H9 (cell line): ENCODE data around the gene HLA-DRB1. TPM values are rescaled to one million over a fixed set of nuclear protein-coding genes. Genes with fewer than 3 reads are reported as not detected.
A peak's percentile ranks its signal among the peaks of the same experiment; 100 is the strongest.

Source experiments
- DNase-seq: peaks from one replicate; pipeline ENCODE4 v3.0.0-alpha.2; 2017
- H2AFZ ChIP-seq: one replicate; pipeline ENCODE4 v1.6.1; 2013; ENCODE audit warnings: mild to moderate bottlenecking, low read length, control low read depth, moderate library complexity
- H2AK5ac ChIP-seq: 2 replicates; pipeline ENCODE4 v1.6.1; 2013; ENCODE audit warnings: low read length, control low read depth, mixed read lengths; ENCODE audit not compliant: insufficient read length
- H2BK120ac ChIP-seq: one replicate; pipeline ENCODE4 v1.6.1; 2013; ENCODE audit warnings: low read depth, mild to moderate bottlenecking, low read length, control low read depth, inconsistent platforms; ENCODE audit not compliant: poor library complexity, severe bottlenecking
- H2BK12ac ChIP-seq: 2 replicates; pipeline ENCODE4 v1.6.1; 2013; ENCODE audit warnings: low read length, control low read depth, mixed read lengths, low read depth; ENCODE audit not compliant: insufficient read length
- H2BK15ac ChIP-seq: 2 replicates; pipeline ENCODE4 v1.6.1; 2013; ENCODE audit warnings: low read depth, low read length, control low read depth
- H2BK20ac ChIP-seq: one replicate; pipeline ENCODE4 v1.6.1; 2013; ENCODE audit warnings: low read depth, mild to moderate bottlenecking, low read length, control low read depth, inconsistent platforms; ENCODE audit not compliant: poor library complexity, severe bottlenecking
- H2BK5ac ChIP-seq: 2 replicates; pipeline ENCODE4 v1.6.1; 2013; ENCODE audit warnings: low read length, control low read depth, mixed read lengths; ENCODE audit not compliant: insufficient read length
- H3K14ac ChIP-seq: 2 replicates; pipeline ENCODE4 v1.6.1; 2013; ENCODE audit warnings: low read length, control low read depth; ENCODE audit not compliant: insufficient read depth
- H3K18ac ChIP-seq: 2 replicates; pipeline ENCODE4 v1.6.1; 2013; ENCODE audit warnings: low read depth, mild to moderate bottlenecking, mixed read lengths, low read length, control low read depth; ENCODE audit not compliant: insufficient read length
- H3K23ac ChIP-seq: 2 replicates; pipeline ENCODE4 v1.6.1; 2013; ENCODE audit warnings: low read length, control low read depth, mixed read lengths, low read depth; ENCODE audit not compliant: insufficient read length
- H3K23me2 ChIP-seq: 2 replicates; pipeline ENCODE4 v1.6.1; 2013; ENCODE audit warnings: low read depth, mild to moderate bottlenecking, mixed read lengths, low read length, control low read depth; ENCODE audit not compliant: insufficient read length, poor library complexity, severe bottlenecking
- H3K27ac ChIP-seq: 2 replicates; pipeline ENCODE4 v1.5.1; 2013; ENCODE audit warnings: low read length, control low read depth, mixed read lengths, low read depth; ENCODE audit not compliant: insufficient read length
- H3K27me3 ChIP-seq: 2 replicates; pipeline ENCODE4 v1.6.1; 2013; ENCODE audit warnings: low read length, control low read depth, inconsistent platforms; ENCODE audit not compliant: insufficient read depth
- H3K4ac ChIP-seq: 2 replicates; pipeline ENCODE4 v1.6.1; 2013; ENCODE audit warnings: low read depth, mild to moderate bottlenecking, control low read depth, inconsistent platforms, low read length, moderate library complexity
- H3K4me1 ChIP-seq: 2 replicates; pipeline ENCODE4 v1.6.1; 2013; ENCODE audit warnings: low read length, control low read depth, inconsistent platforms; ENCODE audit not compliant: insufficient read depth
- H3K4me2 ChIP-seq: 2 replicates; pipeline ENCODE4 v1.6.1; 2013; ENCODE audit warnings: low read length, control low read depth, mixed read lengths; ENCODE audit not compliant: insufficient read length, insufficient read depth
- H3K56ac ChIP-seq: 2 replicates; pipeline ENCODE4 v1.6.1; 2013; ENCODE audit warnings: low read depth, mild to moderate bottlenecking, mixed read lengths, low read length, control low read depth; ENCODE audit not compliant: insufficient read length
- H3K79me1 ChIP-seq: 2 replicates; pipeline ENCODE4 v1.6.1; 2013; ENCODE audit warnings: low read depth, mild to moderate bottlenecking, moderate library complexity, low read length, control low read depth, inconsistent platforms; ENCODE audit not compliant: insufficient read depth, poor library complexity, severe bottlenecking
- H3K79me2 ChIP-seq: 2 replicates; pipeline ENCODE4 v1.6.1; 2013; ENCODE audit warnings: low read length, control low read depth, inconsistent platforms; ENCODE audit not compliant: insufficient read depth
- H3K9ac ChIP-seq: 2 replicates; pipeline ENCODE4 v1.6.1; 2013; ENCODE audit warnings: low read length, control low read depth, mixed read lengths; ENCODE audit not compliant: insufficient read length; ENCODE audit errors: extremely low read depth
- H3K9me3 ChIP-seq: one replicate; pipeline ENCODE4 v1.6.1; 2013; ENCODE audit warnings: low read depth, low read length, inconsistent platforms; ENCODE audit not compliant: control insufficient read depth
- H3T11ph ChIP-seq: one replicate; pipeline ENCODE4 v1.6.1; 2013; ENCODE audit warnings: mild to moderate bottlenecking, low read length, control low read depth, inconsistent platforms
- H4K20me1 ChIP-seq: one replicate; pipeline ENCODE4 v1.6.1; 2013; ENCODE audit not compliant: control insufficient read depth, insufficient read length, insufficient read depth
- H4K5ac ChIP-seq: 2 replicates; pipeline ENCODE4 v1.6.1; 2013; ENCODE audit warnings: low read depth, mild to moderate bottlenecking, mixed read lengths, low read length, control low read depth; ENCODE audit not compliant: insufficient read length
- H4K8ac ChIP-seq: replicated peaks from 2 replicates; pipeline ENCODE4 v1.6.1; 2013; ENCODE audit warnings: low read length, control low read depth, mixed read lengths, low read depth; ENCODE audit not compliant: insufficient read length
- H4K91ac ChIP-seq: 2 replicates; pipeline ENCODE4 v1.6.1; 2013; ENCODE audit warnings: low read depth, mild to moderate bottlenecking, moderate library complexity, mixed read lengths, low read length, control low read depth; ENCODE audit not compliant: insufficient read length
- H3K27ac Mint-ChIP-seq, 3 experiments: 2 replicates in 2 of 3; 3 replicates in 1 of 3; pipeline ENCODE4 v1.8.0; 2020 to 2021; ENCODE audit warnings: mixed read lengths in 3 of 3, mild to moderate bottlenecking in 1 of 3, moderate library complexity in 1 of 3
- H3K27me3 Mint-ChIP-seq: 2 replicates; pipeline ENCODE4 v1.8.0; 2021; ENCODE audit warnings: low read depth, mild to moderate bottlenecking, moderate library complexity, mixed read lengths
- H3K36me3 Mint-ChIP-seq, 3 experiments: 2 replicates in 2 of 3; 3 replicates in 1 of 3; pipeline ENCODE4 v1.8.0; 2020 to 2021; ENCODE audit warnings: low read depth in 3 of 3, mixed read lengths in 3 of 3; ENCODE audit not compliant: insufficient read depth in 1 of 3
- H3K4me1 Mint-ChIP-seq, 2 experiments: 2 replicates each; pipeline ENCODE4 v1.8.0; 2020; ENCODE audit warnings: mixed read lengths in 2 of 2
- H3K4me3 Mint-ChIP-seq, 2 experiments: 2 replicates in 1 of 2; 3 replicates in 1 of 2; pipeline ENCODE4 v1.8.0; 2020 to 2021; ENCODE audit warnings: mild to moderate bottlenecking in 2 of 2, mixed read lengths in 2 of 2, moderate library complexity in 1 of 2
- H3K9me3 Mint-ChIP-seq, 2 experiments: 2 replicates in 1 of 2; 3 replicates in 1 of 2; pipeline ENCODE4 v1.8.0; 2020; ENCODE audit warnings: mild to moderate bottlenecking in 2 of 2, mixed read lengths in 2 of 2, moderate library complexity in 1 of 2
- CTCF ChIP-seq: fragments of 200-600 bp; sonication (generic); conservative IDR thresholded peaks from 3 replicates; pipeline ENCODE4 v1.8.0; 2021; ENCODE audit warnings: antibody characterized with exemption, mild to moderate bottlenecking
- WGBS: extraction: QIAGEN DNeasy Blood & Tissue Kit; methylation state at CpG from one replicate; pipeline ENCODE4 v1.1.7; 2013; ENCODE audit warnings: missing lambda C conversion rate, low lambda C conversion rate, mixed read lengths; ENCODE audit not compliant: insufficient read length; ENCODE audit errors: extremely low coverage; 5-methylcytosine and 5-hydroxymethylcytosine counted together
- total RNA-seq: library from RNA; stranded (reverse); gene quantifications from 2 replicates; pipeline ENCODE4 v1.2.1, GENCODE V29; 2021

The HLA-DRB1 gene
- total RNA-seq, 1 experiment from 2014 or later: 25.9 TPM

GRCh38 chr6:32583527-32583898 is 6.1 kb downstream of the HLA-DRB1 start:
- H3K4me3 Mint-ChIP-seq: peak overlapping the region; percentile 88 to 91

More at GRCh38 chr6:32583527-32583898, 6.1 kb downstream of the HLA-DRB1 start:
- Histone ChIP-seq H3K14ac (peak overlapping the region; percentile 84; the same call in 1 of the 2 replicates), H3K4me1 (peaks cover 2% of the 10 kb centered on the region; the same call in 1 of the 2 replicates), H3K9ac (peak overlapping the region; percentile 67), H3K4ac (no peak overlapping the region), H4K20me1 (no peaks in the 10 kb centered on the region), H2AK5ac (no peak overlapping the region), H4K5ac (no peak overlapping the region), H2BK12ac (no peak overlapping the region), H2AFZ (peak overlapping the region; percentile 90), H3K4me2 (peak overlapping the region; percentile 92), H2BK120ac (no peak overlapping the region), H3K79me1 (no peaks in the 10 kb centered on the region), H3K23ac (no peak overlapping the region), H3K56ac (no peak overlapping the region), H2BK15ac (no peak overlapping the region; the same call in 1 of the 2 replicates), H3K18ac (peak overlapping the region; percentile 78), H3T11ph (no peak overlapping the region), H4K91ac (no peak overlapping the region), H3K23me2 (peaks cover 14% of the 10 kb centered on the region), H4K8ac (no peak overlapping the region), H3K27ac (no peak overlapping the region), H2BK20ac (no peak overlapping the region), H3K79me2 (no peaks in the 10 kb centered on the region), H3K27me3 (no peaks in the 10 kb centered on the region), H2BK5ac (no peak overlapping the region), H3K9me3 (no peaks in the 10 kb centered on the region)
- peaks cover 3 to 25% (median 14%) of the 10 kb centered on the region in 3 experiments for H3K36me3 Mint-ChIP-seq
- DNase-seq: no peak
- peaks cover 13% of the 10 kb centered on the region for H3K27me3 Mint-ChIP-seq
- no peaks in the 10 kb centered on the region for H3K9me3 Mint-ChIP-seq
- peak overlapping the region; percentile 23 to 94 (median 56); a peak in 4 of 7 replicates for H3K27ac Mint-ChIP-seq
- no CpG with 5 or more reads among the region's 2 CpGs for WGBS
- H3K4me1 Mint-ChIP-seq: peaks cover 13% of the 10 kb centered on the region in 2 experiments
- TF ChIP-seq CTCF: no peak
